Transverse colon (tissue), 3 donors: Measurements from ENCODE around the gene ANKRD52.

Source experiments
- POLR2A ChIP-seq: fragments of 450-650 bp; IDR thresholded peaks from one replicate; pipeline ENCODE4 v1.6.1; 2016; ENCODE audit warnings: antibody characterized with exemption, mild to moderate bottlenecking, moderate library complexity
- TF ChIP-seq, protein P1 (sequence below), 5 experiments: fragments of 200-600 bp in 3 of 5; fragments of 450-650 bp in 2 of 5; sonication (generic) in 3 of 5; IDR thresholded peaks; 1 replicate in 2 of 5; 2 replicates in 3 of 5; pipeline ENCODE4 v1.5.1; 2016 to 2017; ENCODE audit warnings: antibody characterized with exemption in 5 of 5, inconsistent platforms in 3 of 5, mild to moderate bottlenecking in 2 of 5, moderate library complexity in 1 of 5

- TF ChIP-seq POLR2A: no peak
- TF ChIP-seq, protein P1, sequence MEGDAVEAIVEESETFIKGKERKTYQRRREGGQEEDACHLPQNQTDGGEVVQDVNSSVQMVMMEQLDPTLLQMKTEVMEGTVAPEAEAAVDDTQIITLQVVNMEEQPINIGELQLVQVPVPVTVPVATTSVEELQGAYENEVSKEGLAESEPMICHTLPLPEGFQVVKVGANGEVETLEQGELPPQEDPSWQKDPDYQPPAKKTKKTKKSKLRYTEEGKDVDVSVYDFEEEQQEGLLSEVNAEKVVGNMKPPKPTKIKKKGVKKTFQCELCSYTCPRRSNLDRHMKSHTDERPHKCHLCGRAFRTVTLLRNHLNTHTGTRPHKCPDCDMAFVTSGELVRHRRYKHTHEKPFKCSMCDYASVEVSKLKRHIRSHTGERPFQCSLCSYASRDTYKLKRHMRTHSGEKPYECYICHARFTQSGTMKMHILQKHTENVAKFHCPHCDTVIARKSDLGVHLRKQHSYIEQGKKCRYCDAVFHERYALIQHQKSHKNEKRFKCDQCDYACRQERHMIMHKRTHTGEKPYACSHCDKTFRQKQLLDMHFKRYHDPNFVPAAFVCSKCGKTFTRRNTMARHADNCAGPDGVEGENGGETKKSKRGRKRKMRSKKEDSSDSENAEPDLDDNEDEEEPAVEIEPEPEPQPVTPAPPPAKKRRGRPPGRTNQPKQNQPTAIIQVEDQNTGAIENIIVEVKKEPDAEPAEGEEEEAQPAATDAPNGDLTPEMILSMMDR (IDR thresholded peaks at IDR 0.05): no peak
These were observed 9.4 kb upstream of the ANKRD52 start for GRCh38 chr12:56267443-56268071.
